GM18511 (cell line): ENCODE data around the gene HIRIP3.

Experiments
- ATAC-seq: cut with Tn5 transposase; IDR thresholded peaks from one replicate; pipeline ENCODE4 v1.9.1; 2021; ENCODE audit warnings: mild to moderate bottlenecking, moderate library complexity; ENCODE audit not compliant: unreplicated experiment

Gene HIRIP3

GRCh38 chr16:29984137-29984763 is 11.2 kb downstream of the HIRIP3 start:
- no peak for ATAC-seq

GRCh38 chr16:29983420-29984136 is 11.8 kb downstream of the HIRIP3 start:
- no peak for ATAC-seq

GRCh38 chr16:29982560-29983419 is 12.6 kb downstream of the HIRIP3 start:
- no peak for ATAC-seq

- ATAC-seq = no peak
Measured at GRCh38 chr16:29978564-29979270, 16.7 kb downstream of the HIRIP3 start.

DNA sequence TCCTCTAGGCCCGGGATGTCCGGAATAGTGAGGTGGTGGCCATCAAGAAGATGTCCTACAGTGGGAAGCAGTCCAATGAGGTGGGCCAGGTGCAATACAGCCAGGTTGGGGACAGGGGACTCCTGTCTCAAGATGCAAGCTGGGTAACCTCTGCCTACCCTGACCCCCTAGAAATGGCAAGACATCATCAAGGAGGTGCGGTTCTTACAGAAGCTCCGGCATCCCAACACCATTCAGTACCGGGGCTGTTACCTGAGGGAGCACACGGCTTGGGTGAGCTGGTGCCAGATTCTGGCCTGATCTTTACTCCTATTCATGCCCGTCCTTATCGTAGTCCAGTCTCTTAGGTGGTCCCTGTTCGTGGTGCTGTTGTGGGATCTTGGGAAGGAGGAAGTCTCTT is 17.3 kb downstream of the HIRIP3 start:
- no peak for ATAC-seq

GRCh38 chr16:29977063-29977825 is 18.2 kb downstream of the HIRIP3 start:
- no peak for ATAC-seq

DNA sequence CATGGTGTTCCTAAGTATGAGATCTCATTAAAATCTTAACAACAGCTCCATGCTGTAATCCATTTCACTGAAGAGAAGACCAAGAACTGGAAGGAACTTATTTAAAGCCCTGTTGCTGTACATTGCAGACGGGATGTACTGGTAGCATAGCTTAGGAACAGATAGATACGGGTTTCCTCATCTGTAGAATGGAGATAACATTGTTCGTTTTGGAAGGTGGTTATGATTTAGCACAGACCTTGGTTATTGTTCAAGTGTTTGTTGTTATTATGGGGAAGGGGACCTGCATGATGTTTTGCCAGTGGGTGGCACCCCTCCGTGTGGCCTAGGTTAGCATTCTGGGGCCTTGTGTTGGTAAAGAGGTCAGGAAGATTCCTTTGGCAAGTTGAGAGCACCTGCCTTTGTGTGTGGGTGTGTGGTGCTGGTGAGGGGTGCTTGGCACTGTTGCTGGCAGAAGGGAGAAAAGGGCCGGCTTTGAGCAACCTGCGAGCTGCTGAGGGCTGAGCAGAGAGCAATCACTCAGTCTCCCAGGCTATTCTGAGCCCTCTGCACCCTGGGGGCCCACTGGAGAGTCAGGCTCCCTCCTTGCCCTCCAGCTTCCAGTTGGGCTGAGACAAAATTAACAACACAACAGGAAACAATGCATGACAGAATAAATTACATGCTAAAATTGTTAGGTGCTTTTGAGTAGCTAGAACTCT is 19.5 kb downstream of the HIRIP3 start:
- no peak for ATAC-seq

- ATAC-seq = no peak
Measured at GRCh38 chr16:29975134-29975538, 20.3 kb downstream of the HIRIP3 start.

GRCh38 chr16:29974291-29975133 is 20.9 kb downstream of the HIRIP3 start:
- ATAC-seq = no peak

DNA sequence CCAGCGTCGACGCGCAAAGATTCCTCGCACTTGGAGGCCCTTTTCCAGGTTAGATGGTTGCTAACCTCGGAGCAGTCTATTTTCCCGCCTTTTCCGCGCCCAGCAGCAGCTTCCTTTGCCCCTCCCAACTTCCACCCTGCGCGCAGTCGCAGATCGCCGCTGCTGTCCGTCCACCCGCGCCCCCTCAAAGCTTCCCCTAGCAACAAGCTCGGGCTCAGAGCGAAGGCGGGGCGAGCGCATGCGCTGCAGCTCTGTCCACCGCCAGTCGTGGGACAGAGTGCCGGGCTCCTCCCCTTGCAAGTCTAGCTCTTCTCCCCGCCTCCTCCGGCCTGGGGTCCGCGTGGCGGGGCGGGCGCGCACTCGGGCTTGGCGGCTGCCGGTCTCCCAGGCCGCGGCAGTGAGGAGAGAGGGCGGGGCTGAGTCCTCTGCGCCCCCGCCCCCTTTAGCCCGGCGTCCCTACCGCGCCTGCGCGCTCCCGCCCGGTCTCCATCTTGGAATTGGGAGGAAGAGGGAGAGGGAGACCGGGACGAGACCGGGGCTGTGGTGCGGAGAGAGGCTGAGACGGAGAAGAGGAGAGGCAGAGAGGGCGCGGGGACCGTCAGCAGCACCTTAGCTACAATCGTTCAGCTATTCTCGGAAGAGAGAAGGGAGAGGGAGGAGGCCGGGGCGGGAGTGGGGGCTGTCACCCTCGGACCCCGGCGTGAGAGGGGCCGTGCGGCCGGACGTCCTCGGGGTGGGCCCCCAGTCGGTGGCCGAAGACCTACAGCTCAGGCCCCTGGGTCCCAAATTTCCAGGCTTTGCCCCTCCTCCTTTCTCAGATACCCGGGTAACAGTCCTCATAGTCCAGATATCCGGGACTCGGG is 21.8 kb downstream of the HIRIP3 start, which contains the start of gene TAOK2:
TAOK2 (plus strand) TSS at position 485 of the 863 bp plus-strand sequence. CDS start 3,905 bp downstream, outside the sequence.
- peak; percentile 95 for ATAC-seq

GRCh38 chr16:29972992-29973383 is 22.4 kb downstream of the HIRIP3 start:
- ATAC-seq = no peak

- ATAC-seq = no peak
Measured at GRCh38 chr16:29972500-29972899, 22.9 kb downstream of the HIRIP3 start.

GRCh38 chr16:29971304-29971703 is 24.1 kb downstream of the HIRIP3 start:
- no peak for ATAC-seq

DNA sequence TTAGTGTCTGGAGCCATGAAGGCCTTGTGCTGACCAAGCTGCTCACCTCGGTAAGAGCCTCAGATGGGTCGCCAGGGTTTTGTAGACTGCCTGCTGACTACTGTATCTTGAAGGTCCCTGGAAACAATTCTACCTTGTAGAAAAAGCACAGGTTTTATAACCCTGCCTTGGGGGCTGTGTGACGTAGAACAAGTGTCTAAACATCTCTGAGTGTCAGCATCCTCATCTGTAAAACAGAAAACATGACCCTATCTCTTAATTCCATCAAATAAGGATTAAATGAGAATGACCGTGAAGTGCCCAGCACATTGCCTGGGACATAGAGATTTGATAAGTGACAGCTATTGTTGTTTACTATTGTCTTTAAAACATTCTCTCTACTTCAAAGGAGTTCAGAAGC is 27.2 kb downstream of the HIRIP3 start:
- no peak for ATAC-seq

GRCh38 chr16:29963021-29963743 is 32.2 kb downstream of the HIRIP3 start:
- ATAC-seq = no peak

DNA sequence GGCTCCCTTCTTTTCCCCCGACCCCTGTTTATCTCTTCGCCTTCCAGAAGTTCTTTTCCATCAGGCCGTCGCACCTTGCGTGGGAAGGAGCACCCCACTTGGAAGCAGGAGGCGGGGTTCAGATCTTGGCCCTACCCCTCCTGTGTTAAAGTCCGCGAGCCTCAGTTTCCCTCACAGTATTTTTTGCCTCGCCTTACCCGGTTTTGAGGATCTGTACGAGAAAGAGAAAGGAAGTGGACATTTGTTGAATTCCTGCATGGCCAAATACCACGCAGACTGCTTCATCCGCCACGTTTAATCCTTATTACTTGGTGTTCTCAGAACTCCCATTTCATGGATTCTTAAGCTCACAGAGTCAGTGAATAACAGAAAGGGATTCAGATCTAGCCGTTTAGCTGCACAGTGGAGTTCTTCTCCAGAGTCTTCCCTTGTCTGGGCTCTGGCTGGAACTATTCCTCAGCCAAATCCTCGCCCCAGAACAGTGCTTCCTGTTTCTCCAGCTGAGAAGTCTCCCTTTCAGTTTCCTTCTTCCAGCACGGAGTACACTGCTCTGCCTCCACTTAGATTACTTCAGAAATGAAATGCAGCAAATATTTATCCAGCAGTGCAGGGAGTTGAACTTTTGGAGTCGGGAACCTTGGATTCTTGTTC is 32.9 kb downstream of the HIRIP3 start:
- ATAC-seq = no peak
